Gastroesophageal sphincter (tissue), 3 donors: ENCODE data around the gene MAZ.

ENCODE experiments used
- POLR2A ChIP-seq, 2 donors: fragments of 450-650 bp; IDR thresholded peaks; one replicate each; pipeline ENCODE4 v1.6.1; 2017; ENCODE audit warnings: antibody characterized with exemption in 2 of 2, mild to moderate bottlenecking in 2 of 2, moderate library complexity in 1 of 2
- POLR2AphosphoS5 ChIP-seq: sonication (generic); formaldehyde crosslinking; IDR thresholded peaks from one replicate; pipeline ENCODE4 v1.6.1; 2017; ENCODE audit warnings: antibody characterized with exemption
- TF ChIP-seq, protein P1 (sequence below), 4 experiments: fragments of 200-600 bp in 2 of 4; fragments of 450-650 bp in 2 of 4; sonication (generic) in 1 of 4; IDR thresholded peaks; one replicate each; pipeline ENCODE4 v1.5.1; 2017 to 2019; ENCODE audit warnings: antibody characterized with exemption in 4 of 4, mild to moderate bottlenecking in 2 of 4, moderate library complexity in 2 of 4

GRCh38 chr16:29761882-29762281 is 44.4 kb upstream of the MAZ start:
- TF ChIP-seq, protein P1, sequence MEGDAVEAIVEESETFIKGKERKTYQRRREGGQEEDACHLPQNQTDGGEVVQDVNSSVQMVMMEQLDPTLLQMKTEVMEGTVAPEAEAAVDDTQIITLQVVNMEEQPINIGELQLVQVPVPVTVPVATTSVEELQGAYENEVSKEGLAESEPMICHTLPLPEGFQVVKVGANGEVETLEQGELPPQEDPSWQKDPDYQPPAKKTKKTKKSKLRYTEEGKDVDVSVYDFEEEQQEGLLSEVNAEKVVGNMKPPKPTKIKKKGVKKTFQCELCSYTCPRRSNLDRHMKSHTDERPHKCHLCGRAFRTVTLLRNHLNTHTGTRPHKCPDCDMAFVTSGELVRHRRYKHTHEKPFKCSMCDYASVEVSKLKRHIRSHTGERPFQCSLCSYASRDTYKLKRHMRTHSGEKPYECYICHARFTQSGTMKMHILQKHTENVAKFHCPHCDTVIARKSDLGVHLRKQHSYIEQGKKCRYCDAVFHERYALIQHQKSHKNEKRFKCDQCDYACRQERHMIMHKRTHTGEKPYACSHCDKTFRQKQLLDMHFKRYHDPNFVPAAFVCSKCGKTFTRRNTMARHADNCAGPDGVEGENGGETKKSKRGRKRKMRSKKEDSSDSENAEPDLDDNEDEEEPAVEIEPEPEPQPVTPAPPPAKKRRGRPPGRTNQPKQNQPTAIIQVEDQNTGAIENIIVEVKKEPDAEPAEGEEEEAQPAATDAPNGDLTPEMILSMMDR (IDR thresholded peaks at IDR 0.05) = no peak
- no peak for TF ChIP-seq POLR2A (IDR thresholded peaks at IDR 0.05)
- TF ChIP-seq POLR2AphosphoS5 = no peak
